SK-N-SH treated with all-trans-retinoic acid at 6 μM for 48 hours (cell line): ENCODE measurements around the gene HNRNPCL1.
"Not testable (repeated sequence)": the region's sequence is repeated elsewhere in the genome, so short reads cannot be mapped to it uniquely, and the experiment has no call there.

ENCODE experiments used
- ARNTL ChIP-seq: fragments of 450-650 bp; formaldehyde crosslinking; IDR thresholded peaks from 2 replicates; pipeline ENCODE4 v1.5.0; 2020; ENCODE audit warnings: low read depth, mild to moderate bottlenecking, moderate library complexity, borderline replicate concordance
- CSRNP3 ChIP-seq: fragments of 250-450 bp; sonication (Bioruptor Pico); IDR thresholded peaks from 2 replicates; pipeline ENCODE4 v1.5.1; 2021; ENCODE audit warnings: mild to moderate bottlenecking, moderate library complexity
- ESRRG ChIP-seq: fragments of 250-450 bp; sonication (Bioruptor Pico); IDR thresholded peaks from 2 replicates; pipeline ENCODE4 v1.6.1; 2021; ENCODE audit warnings: mild to moderate bottlenecking
- ISL1 ChIP-seq: fragments of 250-450 bp; sonication (Bioruptor Pico); IDR thresholded peaks from 2 replicates; pipeline ENCODE4 v2.1.2; 2022; ENCODE audit warnings: mild to moderate bottlenecking, moderate library complexity
- OSR1 ChIP-seq: fragments of 250-450 bp; sonication (Bioruptor Pico); IDR thresholded peaks from 2 replicates; pipeline ENCODE4 v1.8.0; 2022; ENCODE audit warnings: moderate library complexity, mild to moderate bottlenecking, inconsistent platforms
- PATZ1 ChIP-seq: fragments of 250-450 bp; sonication (Bioruptor Pico); IDR thresholded peaks from 2 replicates; pipeline ENCODE4 v1.8.0; 2020; ENCODE audit warnings: mild to moderate bottlenecking, moderate library complexity, borderline replicate concordance
- RARB ChIP-seq: fragments of 250-450 bp; sonication (Bioruptor Pico); IDR thresholded peaks from 2 replicates; pipeline ENCODE4 v1.8.0; 2021; ENCODE audit warnings: mild to moderate bottlenecking, moderate library complexity
- TOX ChIP-seq: fragments of 250-450 bp; sonication (Bioruptor Pico); IDR thresholded peaks from 2 replicates; pipeline ENCODE4 v1.8.0; 2021; ENCODE audit warnings: mild to moderate bottlenecking, moderate library complexity, borderline replicate concordance
- ZFP30 ChIP-seq: fragments of 450-650 bp; formaldehyde crosslinking; IDR thresholded peaks from 2 replicates; pipeline ENCODE4 v1.5.0; 2022; ENCODE audit warnings: mild to moderate bottlenecking, moderate library complexity
- ZNF565 ChIP-seq: fragments of 450-650 bp; formaldehyde crosslinking; conservative IDR thresholded peaks from 2 replicates; pipeline ENCODE4 v1.5.0; 2020; ENCODE audit warnings: low read depth, mild to moderate bottlenecking, moderate library complexity
- ZNF70 ChIP-seq: fragments of 450-650 bp; formaldehyde crosslinking; IDR thresholded peaks from 2 replicates; pipeline ENCODE4 v1.5.0; 2020; ENCODE audit warnings: mild to moderate bottlenecking, moderate library complexity

GRCh38 chr1:12831310-12831709 is 17.2 kb downstream of the HNRNPCL1 start, which contains the start of gene PRAMEF11:
- TF ChIP-seq RARB (CRISPR knock-in tag); ZNF70 (CRISPR knock-in tag); ISL1 (CRISPR knock-in tag); ARNTL (CRISPR knock-in tag); PATZ1 (CRISPR knock-in tag); ZFP30 (CRISPR knock-in tag); TOX (CRISPR knock-in tag); CSRNP3 (CRISPR knock-in tag); OSR1 (CRISPR knock-in tag); ZNF565; ESRRG (CRISPR knock-in tag): not testable (repeated sequence)
